ENCODE data around the gene FBXO22.
"Not testable (repeated sequence)": the region's sequence is repeated elsewhere in the genome, so short reads cannot be mapped to it uniquely, and the experiment has no call there.

The FBXO22 gene

GRCh38 chr15:75966073-75966472 lies 62.4 kb downstream of the FBXO22 start:
- no peak for DNase-seq (ENCODE audit: extremely low read depth in 1 of 2, low read depth in 1 of 2)

GRCh38 chr15:75976766-75977165 lies 73.1 kb downstream of the FBXO22 start:
- DNase-seq (ENCODE audit: extremely low read depth in 1 of 2, low read depth in 1 of 2): not testable (repeated sequence)

- no peak for DNase-seq (ENCODE audit: extremely low read depth in 1 of 2, low read depth in 1 of 2)
These were observed 77.6 kb downstream of the FBXO22 start for GRCh38 chr15:75981149-75981815.

- no peak for DNase-seq (ENCODE audit: extremely low read depth in 1 of 2, low read depth in 1 of 2)
These were observed 78.8 kb downstream of the FBXO22 start for GRCh38 chr15:75982468-75982867.

- not testable (repeated sequence) for DNase-seq (ENCODE audit: extremely low read depth in 1 of 2, low read depth in 1 of 2)
These were observed 81.0 kb downstream of the FBXO22 start for GRCh38 chr15:75984706-75985105.

- DNase-seq (ENCODE audit: extremely low read depth in 1 of 2, low read depth in 1 of 2): no peak
These were observed 82.3 kb downstream of the FBXO22 start for GRCh38 chr15:75985971-75986370.

- no peak for DNase-seq (ENCODE audit: extremely low read depth in 1 of 2, low read depth in 1 of 2)
These were observed 85.4 kb downstream of the FBXO22 start for GRCh38 chr15:75989045-75989444.

GRCh38 chr15:75989875-75990274 lies 86.2 kb downstream of the FBXO22 start:
- DNase-seq (ENCODE audit: extremely low read depth in 1 of 2, low read depth in 1 of 2): no peak

Measured in activated CD8-positive, alpha-beta memory T cell treated with anti-CD3 and anti-CD28 coated beads for 1 hour (primary cell).